Nephron progenitor cell (in vitro differentiated cells): Measurements from ENCODE around the gene SPIRE2.
A peak's percentile ranks its signal among the peaks of the same experiment; 100 is the strongest.

Source experiments
- DNase-seq: peaks from one replicate; pipeline ENCODE4 v3.0.0; 2021
- H3K27ac Mint-ChIP-seq: 2 replicates; pipeline ENCODE4 v1.8.0; 2021; ENCODE audit warnings: mild to moderate bottlenecking, moderate library complexity, mixed read lengths
- H3K27me3 Mint-ChIP-seq: 2 replicates; pipeline ENCODE4 v1.8.0; 2021; ENCODE audit warnings: mild to moderate bottlenecking, low read depth, mixed read lengths; ENCODE audit not compliant: poor library complexity
- H3K36me3 Mint-ChIP-seq: 2 replicates; pipeline ENCODE4 v1.8.0; 2021; ENCODE audit warnings: low read depth, mixed read lengths
- H3K4me1 Mint-ChIP-seq: 2 replicates; pipeline ENCODE4 v1.8.0; 2021; ENCODE audit warnings: mixed read lengths
- H3K4me3 Mint-ChIP-seq: 2 replicates; pipeline ENCODE4 v1.8.0; 2021; ENCODE audit warnings: mild to moderate bottlenecking, moderate library complexity, mixed read lengths
- H3K9me3 Mint-ChIP-seq: 2 replicates; pipeline ENCODE4 v1.8.0; 2021; ENCODE audit warnings: mild to moderate bottlenecking, moderate library complexity, mixed read lengths
- CTCF ChIP-seq: fragments of 200-600 bp; sonication (generic); IDR thresholded peaks from 2 replicates; pipeline ENCODE4 v1.5.0; 2021; ENCODE audit warnings: antibody characterized with exemption

Gene SPIRE2

DNA sequence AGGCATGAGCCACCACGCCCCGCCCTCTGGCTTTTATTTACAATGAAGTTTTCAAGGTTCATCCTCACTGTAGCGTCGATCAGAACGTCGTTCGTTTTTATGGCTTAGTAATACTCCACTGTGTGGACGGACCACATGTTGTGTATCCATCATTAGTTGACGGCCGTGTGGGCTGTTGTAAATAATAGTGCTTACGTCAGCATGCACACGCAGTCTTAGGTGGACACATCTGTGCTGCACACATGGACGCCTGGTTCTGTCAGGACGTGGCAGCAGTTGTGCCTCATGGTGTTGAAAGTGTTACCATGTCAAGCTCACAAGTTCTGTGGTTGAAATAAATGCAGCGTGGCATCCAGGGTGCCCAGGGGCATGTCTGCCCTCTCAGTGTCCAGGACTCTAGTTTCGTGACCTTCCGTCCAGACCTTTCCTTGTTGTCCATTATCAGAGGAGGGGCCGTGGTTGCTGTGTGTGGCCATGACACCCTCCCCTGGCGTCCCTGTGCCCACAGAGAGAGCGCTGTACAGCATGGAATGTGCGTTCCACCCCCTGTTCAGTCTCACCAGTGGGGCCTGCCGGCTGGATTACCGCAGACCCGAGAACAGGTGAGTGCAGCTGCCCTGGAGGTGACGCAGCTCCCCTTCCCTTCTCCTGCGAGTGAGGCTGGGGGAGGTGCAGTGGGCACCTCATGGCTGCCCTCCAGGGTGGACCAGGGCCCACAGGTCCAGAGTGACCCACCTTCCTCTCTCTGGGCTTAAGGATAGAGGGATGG, 67.4 kb downstream of the SPIRE2 start:
- Mint-ChIP-seq H3K4me3 (no peak overlapping the region), H3K4me1 (no peaks in the 10 kb centered on the region), H3K36me3 (peaks cover 50% of the 10 kb centered on the region), H3K27ac (peak overlapping the region; percentile 54), H3K27me3 (no peaks in the 10 kb centered on the region), H3K9me3 (no peaks in the 10 kb centered on the region)
- TF ChIP-seq CTCF: no peak
- DNase-seq: no peak

DNA sequence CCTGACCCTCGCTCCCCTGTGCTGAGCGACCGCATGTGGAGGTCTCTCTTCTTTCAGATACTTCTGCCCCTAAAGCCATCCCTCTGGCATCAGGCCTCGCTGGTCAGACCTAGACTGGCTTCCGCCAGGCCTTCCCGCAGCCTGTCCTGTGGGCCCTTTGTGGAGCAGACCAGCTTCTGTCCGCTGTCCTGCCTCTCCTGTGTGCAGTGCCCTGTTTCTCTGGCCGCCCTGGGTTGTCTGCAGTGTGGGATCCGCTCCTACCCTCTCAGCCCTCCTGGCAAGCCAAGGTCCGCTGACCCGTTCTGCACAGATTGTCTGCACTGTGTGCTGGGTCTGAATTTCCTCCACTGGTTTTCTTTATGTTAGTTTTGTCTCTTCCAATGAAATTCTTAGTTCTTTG, 68.9 kb downstream of the SPIRE2 start:
- DNase-seq: no peak
- peaks cover 48% of the 10 kb centered on the region for H3K36me3 Mint-ChIP-seq
- no peaks in the 10 kb centered on the region for H3K4me1 Mint-ChIP-seq
- TF ChIP-seq CTCF: no peak
- H3K4me3 Mint-ChIP-seq: no peak overlapping the region
- no peaks in the 10 kb centered on the region for H3K27me3 Mint-ChIP-seq
- no peaks in the 10 kb centered on the region for H3K9me3 Mint-ChIP-seq
- peak overlapping the region; percentile 92 for H3K27ac Mint-ChIP-seq

GRCh38 chr16:89898201-89898967, 70.1 kb downstream of the SPIRE2 start:
- Mint-ChIP-seq H3K36me3 (peaks cover 48% of the 10 kb centered on the region), H3K4me3 (no peak overlapping the region), H3K27me3 (no peaks in the 10 kb centered on the region), H3K9me3 (no peaks in the 10 kb centered on the region), H3K4me1 (no peaks in the 10 kb centered on the region), H3K27ac (peak overlapping the region; percentile 84)
- no peak for TF ChIP-seq CTCF
- DNase-seq: no peak

DNA sequence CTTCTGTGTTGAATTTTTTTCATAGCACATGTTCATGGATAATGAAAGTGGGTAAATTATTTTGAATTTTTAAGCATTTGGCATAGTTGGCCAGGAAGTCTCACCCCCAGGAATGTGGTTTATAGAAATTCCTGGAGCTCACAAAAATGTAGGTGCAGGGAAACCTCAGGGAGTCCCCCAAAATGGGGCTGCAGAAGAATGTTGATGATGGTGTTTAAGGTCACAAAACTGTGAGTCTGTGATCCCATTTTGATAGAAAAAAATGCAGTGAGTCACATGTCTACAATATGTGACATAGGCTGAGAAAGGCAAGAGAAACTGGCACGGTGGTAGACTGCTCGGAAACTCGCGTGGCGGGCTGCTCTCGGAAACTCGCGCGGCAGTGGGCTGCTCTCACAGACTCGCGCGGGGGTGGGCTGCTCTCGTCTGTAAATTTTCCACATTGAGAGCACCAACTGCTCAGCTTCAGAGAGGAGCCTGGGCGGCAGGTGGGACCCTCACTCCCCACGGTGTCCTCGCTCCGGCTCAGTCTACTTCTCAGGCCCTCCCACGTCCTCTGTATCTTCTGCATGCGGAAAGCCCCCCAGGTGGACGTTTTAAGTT, 71.7 kb downstream of the SPIRE2 start:
- Mint-ChIP-seq H3K27me3 (no peaks in the 10 kb centered on the region), H3K4me3 (no peak overlapping the region), H3K4me1 (no peaks in the 10 kb centered on the region), H3K27ac (peak overlapping the region; percentile 19), H3K9me3 (no peaks in the 10 kb centered on the region), H3K36me3 (peaks cover 47% of the 10 kb centered on the region)
- no peak for TF ChIP-seq CTCF
- no peak for DNase-seq

- H3K27me3 Mint-ChIP-seq: no peaks in the 10 kb centered on the region
- DNase-seq: no peak
- no peak overlapping the region for H3K27ac Mint-ChIP-seq
- peaks cover 6% of the 10 kb centered on the region for H3K4me1 Mint-ChIP-seq
- no peaks in the 10 kb centered on the region for H3K9me3 Mint-ChIP-seq
- H3K4me3 Mint-ChIP-seq: no peak overlapping the region
- no peak for TF ChIP-seq CTCF
- H3K36me3 Mint-ChIP-seq: peaks cover 49% of the 10 kb centered on the region
These were observed 72.6 kb downstream of the SPIRE2 start for GRCh38 chr16:89900885-89901284.
